Skeletal muscle tissue (tissue), 4 donors: ENCODE measurements around the gene PTPRG. TPM values are rescaled to one million over a fixed set of nuclear protein-coding genes. Genes with fewer than 3 reads are reported as not detected.

ENCODE experiments used
- H3K27ac ChIP-seq: one replicate; pipeline ENCODE4 v1.7.0; 2013; ENCODE audit warnings: mild to moderate bottlenecking, low read depth, low read length, inconsistent platforms
- H3K27me3 ChIP-seq, 3 donors: one replicate each; pipeline ENCODE4 v1.7.0; 2013; ENCODE audit warnings: low read length in 3 of 3; ENCODE audit not compliant: control insufficient read depth in 3 of 3, insufficient read depth in 3 of 3
- H3K36me3 ChIP-seq, 3 donors: one replicate each; pipeline ENCODE4 v1.7.0; 2013; ENCODE audit warnings: low read length in 3 of 3; ENCODE audit not compliant: control insufficient read depth in 3 of 3, insufficient read depth in 3 of 3
- H3K4me1 ChIP-seq, 3 donors: one replicate each; pipeline ENCODE4 v1.7.0; 2013; ENCODE audit warnings: low read length in 3 of 3, mild to moderate bottlenecking in 3 of 3; ENCODE audit not compliant: control insufficient read depth in 3 of 3, insufficient read depth in 3 of 3
- H3K4me3 ChIP-seq, 3 donors: one replicate each; pipeline ENCODE4 v1.7.0; 2013; ENCODE audit warnings: low read length in 3 of 3
- H3K9ac ChIP-seq, 3 donors: one replicate each; pipeline ENCODE4 v1.7.0; 2013; ENCODE audit warnings: low read length in 3 of 3, mild to moderate bottlenecking in 3 of 3, moderate library complexity in 2 of 3, low read depth in 1 of 3
- H3K9me3 ChIP-seq, 3 donors: one replicate each; pipeline ENCODE4 v1.7.0; 2013; ENCODE audit warnings: low read length in 3 of 3; ENCODE audit not compliant: control insufficient read depth in 3 of 3
- total RNA-seq: library from RNA; depleted of rRNA; stranded (reverse); fragments of >200 nt; gene quantifications from one replicate; pipeline ENCODE4 v1.2.3, GENCODE V29; 2014
- donor health status: Osteomylitis.

The PTPRG gene
- total RNA-seq, 1 donor from 2014 or later, result 48.5 TPM

GRCh38 chr3:61924991-61925390 is 363.6 kb downstream of the PTPRG start:
- Histone ChIP-seq H3K4me1 (peaks cover 48 to 51% (median 49%) of the 10 kb centered on the region in 3 donors), H3K9me3 (no peaks in the 10 kb centered on the region), H3K9ac (no peak overlapping the region), H3K36me3 (no peaks in the 10 kb centered on the region), H3K4me3 (no peak overlapping the region), H3K27me3 (no peaks in the 10 kb centered on the region), H3K27ac (peak overlapping the region; percentile 89)

GRCh38 chr3:61925721-61926120 is 364.4 kb downstream of the PTPRG start:
- peak overlapping the region; percentile 89 for H3K27ac ChIP-seq
- H3K4me1 ChIP-seq, result peaks cover 49 to 52% (median 51%) of the 10 kb centered on the region in 3 donors
- no peaks in the 10 kb centered on the region for H3K9me3 ChIP-seq
- H3K36me3 ChIP-seq, result no peaks in the 10 kb centered on the region
- H3K27me3 ChIP-seq, result no peaks in the 10 kb centered on the region
- peak overlapping the region in 1 of 3 donors; percentile 19 for H3K9ac ChIP-seq
- H3K4me3 ChIP-seq, result no peak overlapping the region

GRCh38 chr3:61926923-61927322 is 365.6 kb downstream of the PTPRG start:
- peak overlapping the region; percentile 18 to 68 (median 66) for H3K9ac ChIP-seq
- H3K27me3 ChIP-seq, result no peaks in the 10 kb centered on the region
- H3K9me3 ChIP-seq, result no peaks in the 10 kb centered on the region
- peak overlapping the region; percentile 89 for H3K27ac ChIP-seq
- H3K36me3 ChIP-seq, result no peaks in the 10 kb centered on the region
- peaks cover 49 to 62% (median 51%) of the 10 kb centered on the region in 3 donors for H3K4me1 ChIP-seq
- H3K4me3 ChIP-seq, result peak overlapping the region in 1 of 3 donors; percentile 36

- no peaks in the 10 kb centered on the region for H3K9me3 ChIP-seq
- peak overlapping the region; percentile 89 for H3K27ac ChIP-seq
- H3K4me3 ChIP-seq, result peak overlapping the region; percentile 36 to 67 (median 59)
- H3K27me3 ChIP-seq, result no peaks in the 10 kb centered on the region
- peak overlapping the region; percentile 35 to 68 (median 66) for H3K9ac ChIP-seq
- no peaks in the 10 kb centered on the region for H3K36me3 ChIP-seq
- peaks cover 49 to 62% (median 54%) of the 10 kb centered on the region in 3 donors for H3K4me1 ChIP-seq
Measured at GRCh38 chr3:61927332-61927731, 366.0 kb downstream of the PTPRG start.

- Histone ChIP-seq H3K36me3 (no peaks in the 10 kb centered on the region), H3K4me3 (peak overlapping the region; percentile 36 to 67 (median 59)), H3K27ac (peak overlapping the region; percentile 89), H3K27me3 (no peaks in the 10 kb centered on the region), H3K9ac (peak overlapping the region in 2 of 3 donors; percentile 35 to 68), H3K9me3 (no peaks in the 10 kb centered on the region), H3K4me1 (peaks cover 47 to 64% (median 54%) of the 10 kb centered on the region in 3 donors)
Measured at GRCh38 chr3:61928039-61928438, 366.7 kb downstream of the PTPRG start.

- no peak overlapping the region for H3K4me3 ChIP-seq
- H3K9me3 ChIP-seq, result no peaks in the 10 kb centered on the region
- no peaks in the 10 kb centered on the region for H3K27me3 ChIP-seq
- H3K36me3 ChIP-seq, result no peaks in the 10 kb centered on the region
- no peak overlapping the region for H3K9ac ChIP-seq
- H3K4me1 ChIP-seq, result peaks cover 46 to 69% (median 58%) of the 10 kb centered on the region in 3 donors
- H3K27ac ChIP-seq, result peak overlapping the region; percentile 89
Measured at GRCh38 chr3:61928776-61929314, 367.5 kb downstream of the PTPRG start.

- Histone ChIP-seq H3K27ac (peak overlapping the region; percentile 25), H3K4me3 (no peak overlapping the region)
Measured at GRCh38 chr3:61929617-61930016, 368.2 kb downstream of the PTPRG start.

GRCh38 chr3:61932499-61932898 is 371.1 kb downstream of the PTPRG start:
- no peak overlapping the region for H3K4me3 ChIP-seq
- H3K27me3 ChIP-seq, result no peaks in the 10 kb centered on the region
- H3K4me1 ChIP-seq, result peaks cover 13 to 43% (median 27%) of the 10 kb centered on the region in 3 donors
- H3K27ac ChIP-seq, result no peak overlapping the region
- peaks cover 0 to 7% (median 2%) of the 10 kb centered on the region in 3 donors for H3K9me3 ChIP-seq
- no peak overlapping the region for H3K9ac ChIP-seq
- no peaks in the 10 kb centered on the region for H3K36me3 ChIP-seq

More at GRCh38 chr3:61929617-61930016, 368.2 kb downstream of the PTPRG start:
- no peak overlapping the region for H3K9ac ChIP-seq
- peaks cover 40 to 64% (median 51%) of the 10 kb centered on the region in 3 donors for H3K4me1 ChIP-seq
- H3K27me3 ChIP-seq, result no peaks in the 10 kb centered on the region
- H3K36me3 ChIP-seq, result no peaks in the 10 kb centered on the region
- peaks cover 0 to 2% (median 0%) of the 10 kb centered on the region in 3 donors for H3K9me3 ChIP-seq

GRCh38 chr3:61933798-61934504 is 372.6 kb downstream of the PTPRG start:
- Histone ChIP-seq H3K9ac (peak overlapping the region in 1 of 3 donors; percentile 12), H3K27me3 (no peaks in the 10 kb centered on the region), H3K4me1 (peaks cover 4 to 36% (median 13%) of the 10 kb centered on the region in 3 donors), H3K9me3 (peaks cover 0 to 7% (median 2%) of the 10 kb centered on the region in 3 donors), H3K36me3 (no peaks in the 10 kb centered on the region), H3K4me3 (no peak overlapping the region), H3K27ac (no peak overlapping the region)

- Histone ChIP-seq H3K36me3 (no peaks in the 10 kb centered on the region), H3K9me3 (peaks cover 0 to 7% (median 2%) of the 10 kb centered on the region in 3 donors), H3K9ac (no peak overlapping the region), H3K27me3 (no peaks in the 10 kb centered on the region), H3K4me3 (no peak overlapping the region), H3K4me1 (peaks cover 3 to 33% (median 9%) of the 10 kb centered on the region in 3 donors), H3K27ac (no peak overlapping the region)
Measured at GRCh38 chr3:61934505-61934871, 373.1 kb downstream of the PTPRG start.
